KBM-7 (cell line): ENCODE results near the gene MAP4K2.
A peak's percentile ranks its signal among the peaks of the same experiment; 100 is the strongest.

Experiments
- DNase-seq: peaks from one replicate; pipeline ENCODE4 v3.0.0-alpha.2; 2015
- in situ Hi-C: fragments of 300-500 bp; cut with MboI; formaldehyde crosslinking; loops from 2 replicates; pipeline ENCODE4 v1.14.3; 2020; ENCODE audit warnings: low sequenced_read_pairs, low pct_unique_long_range_greater_than_20kb, mixed read lengths

The MAP4K2 gene

GRCh38 chr11:64799256-64799622, 3.8 kb downstream of the MAP4K2 start:
- DNase-seq: no peak
- in situ Hi-C loops: no loop called here

GRCh38 chr11:64796757-64797541, 6.1 kb downstream of the MAP4K2 start:
- no peak for DNase-seq
- in situ Hi-C loops: no loop called here

DNA sequence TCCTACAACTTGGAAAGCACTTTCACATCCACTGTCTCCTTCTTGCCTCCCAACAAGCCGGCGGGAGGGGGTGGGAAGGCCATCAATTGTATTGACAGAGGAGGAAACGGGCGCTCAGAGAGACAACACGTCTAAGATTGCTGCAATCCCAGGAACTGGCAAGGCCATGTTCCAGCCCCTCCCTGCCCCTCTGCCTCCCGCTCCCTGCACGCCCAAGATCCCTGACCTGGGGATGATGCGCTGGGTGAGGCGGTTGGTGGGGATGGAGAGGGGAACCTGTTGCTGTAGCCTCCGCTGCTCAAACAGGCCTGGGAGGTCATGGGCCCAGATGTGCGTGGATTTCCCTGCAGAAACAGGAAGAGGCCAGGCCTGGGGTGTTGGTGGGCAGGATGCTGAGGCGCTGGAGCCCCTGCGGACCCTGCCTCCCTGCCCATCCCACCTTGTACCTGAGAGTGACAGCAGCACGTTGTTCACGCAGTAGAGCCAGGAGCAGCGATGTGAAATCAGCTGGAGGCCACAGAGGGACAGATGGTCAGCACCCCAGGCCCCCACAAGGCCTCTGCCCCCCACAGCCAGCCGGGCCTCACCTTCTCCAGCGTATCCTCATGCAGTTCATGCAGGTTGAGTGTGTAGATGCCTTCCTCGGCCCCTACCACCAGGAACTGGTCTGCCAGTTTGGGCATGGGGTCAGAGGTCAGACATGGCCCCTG, 6.8 kb downstream of the MAP4K2 start:
- DNase-seq: peak; percentile 37
- in situ Hi-C loops: no loop called here

GRCh38 chr11:64794526-64794925, 8.5 kb downstream of the MAP4K2 start:
- no peak for DNase-seq
- in situ Hi-C loops: no loop called here

- no peak for DNase-seq
- in situ Hi-C loops: no loop called here
Measured at GRCh38 chr11:64793271-64794160, 9.5 kb downstream of the MAP4K2 start.

DNA sequence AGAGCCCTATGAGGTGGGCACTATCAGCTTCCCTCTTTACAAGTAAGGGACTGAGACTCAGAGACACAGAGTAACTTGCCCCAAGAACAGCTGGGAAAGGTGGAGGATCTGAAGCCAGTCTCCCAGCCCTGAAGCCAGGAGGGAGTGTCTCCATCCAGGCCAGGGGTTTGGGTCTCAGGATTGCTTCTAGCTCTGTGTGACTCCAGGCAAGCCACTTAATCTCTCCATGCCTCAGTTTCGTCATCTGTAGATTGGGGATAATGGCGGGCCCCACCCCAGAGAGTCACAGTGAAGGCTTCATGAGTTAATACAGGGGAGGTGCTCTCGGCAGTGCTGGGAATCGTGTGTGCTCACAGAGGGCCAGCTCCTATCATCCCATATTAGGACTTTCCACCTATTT, 10.5 kb downstream of the MAP4K2 start:
- DNase-seq: no peak
- in situ Hi-C loops: no loop called here

DNA sequence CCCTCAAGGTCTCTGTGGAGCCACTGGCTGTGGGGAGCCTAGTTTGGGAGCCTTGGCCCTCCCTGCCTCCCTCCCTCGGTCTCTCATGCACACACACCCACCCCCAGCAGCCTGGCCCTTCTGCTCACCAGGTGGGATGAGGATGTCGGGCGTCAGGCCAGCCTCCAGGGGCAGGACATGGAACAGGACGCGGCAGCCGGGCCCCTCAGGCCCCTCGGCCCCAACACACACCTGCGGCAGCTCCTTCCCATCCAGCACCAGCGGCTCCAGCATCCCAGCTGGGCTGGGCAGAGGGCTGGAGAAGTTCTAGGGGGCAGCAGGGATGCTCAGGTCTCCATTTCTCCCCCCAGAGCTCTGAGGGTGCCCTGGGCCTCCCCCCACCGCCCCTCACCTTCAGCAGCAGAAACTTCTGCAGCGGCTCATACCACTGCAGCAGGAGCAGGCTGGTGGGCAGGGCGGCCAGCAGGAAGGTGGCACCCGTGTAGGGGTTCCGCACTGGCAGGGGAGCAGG, 11.2 kb downstream of the MAP4K2 start:
- no peak for DNase-seq

DNA sequence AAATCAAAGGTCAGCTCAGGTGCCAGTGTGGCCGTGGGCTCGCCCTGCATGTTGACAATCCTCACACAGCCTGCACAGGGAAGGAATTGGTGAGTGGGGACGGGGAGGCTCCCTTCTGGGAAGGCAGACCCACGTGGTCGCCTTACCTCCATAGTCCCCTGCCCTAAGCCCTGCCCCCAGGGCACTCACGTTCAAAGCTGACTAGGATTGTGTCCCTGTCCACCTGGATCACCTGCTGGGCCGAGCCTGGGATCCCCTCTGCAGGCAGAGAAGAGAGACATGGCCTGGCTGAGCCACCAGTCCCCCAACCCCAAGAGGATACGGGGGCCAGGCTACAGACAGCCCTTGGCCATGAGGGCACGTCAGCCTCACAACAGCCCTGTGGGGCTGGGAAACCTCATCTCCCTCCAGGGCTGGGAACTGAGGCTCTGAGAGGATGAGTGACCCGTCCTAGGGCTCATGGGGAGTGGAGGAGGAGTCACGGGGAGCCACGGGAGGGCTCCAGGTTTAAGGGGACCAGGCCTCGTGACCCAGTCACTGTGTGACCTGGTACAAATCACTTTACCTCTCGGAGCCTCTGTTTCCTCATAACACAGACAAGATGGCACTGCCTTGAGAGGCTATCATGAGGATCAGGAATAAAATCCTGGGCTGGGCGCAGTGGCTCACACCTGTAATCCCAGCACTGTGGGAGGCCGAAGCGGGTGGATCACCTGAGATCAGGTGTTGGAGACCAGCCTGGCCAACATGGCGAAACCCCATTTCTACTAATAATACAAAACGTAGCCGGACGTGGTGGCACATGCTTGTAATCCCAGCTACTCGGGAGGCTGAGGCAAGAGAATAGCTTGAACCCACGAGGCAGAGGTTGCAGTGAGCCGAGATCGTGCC, 12.6 kb downstream of the MAP4K2 start:
- DNase-seq: no peak

More for the DNA sequence above, 11.2 kb downstream of the MAP4K2 start:
- in situ Hi-C loops: no loop called here

DNA sequence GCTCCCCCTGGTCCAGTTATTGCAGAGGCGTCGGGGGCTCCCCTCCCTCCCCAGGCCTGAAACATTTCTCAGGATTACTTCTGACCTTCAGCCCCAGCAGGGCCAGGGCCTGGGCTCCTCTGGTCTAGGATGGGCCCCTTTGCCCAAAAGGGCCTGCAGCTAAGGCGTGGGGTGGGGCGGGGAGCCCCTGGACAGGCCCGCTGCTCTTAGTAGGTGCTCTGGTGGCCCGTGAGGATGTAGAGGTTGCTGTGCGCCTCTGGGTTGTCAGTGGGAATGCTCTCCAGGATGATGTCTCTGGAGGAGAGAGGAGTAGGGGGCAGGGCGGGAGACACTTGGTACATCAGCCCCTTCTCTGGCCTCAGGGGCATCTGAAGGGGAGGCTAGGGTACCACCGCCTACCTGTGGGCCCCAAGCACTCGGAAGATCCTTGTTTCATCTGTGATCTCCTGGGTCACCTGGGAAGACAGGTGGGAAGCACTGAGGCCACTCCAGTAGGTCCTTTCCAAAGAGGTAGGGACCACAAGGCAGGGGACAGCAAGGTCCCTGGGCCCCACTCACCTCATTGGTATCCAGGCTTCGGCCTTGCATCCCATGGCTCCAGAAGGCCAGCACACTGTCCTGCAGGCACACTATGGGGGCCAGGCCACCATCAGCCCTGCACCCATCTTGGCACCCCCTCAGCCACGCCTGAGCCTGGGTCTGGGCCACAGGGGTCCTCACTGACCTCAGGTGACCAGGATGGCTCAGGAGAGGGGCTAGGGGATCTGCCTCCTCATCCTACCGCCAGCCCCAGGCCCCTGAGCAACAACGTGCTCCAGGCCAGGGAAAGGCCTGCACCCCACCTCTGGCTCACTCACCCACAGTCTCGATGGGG, 13.4 kb downstream of the MAP4K2 start:
- in situ Hi-C loops: no loop called here
- no peak for DNase-seq

More for the DNA sequence above, 12.6 kb downstream of the MAP4K2 start:
- in situ Hi-C loops: no loop called here

DNA sequence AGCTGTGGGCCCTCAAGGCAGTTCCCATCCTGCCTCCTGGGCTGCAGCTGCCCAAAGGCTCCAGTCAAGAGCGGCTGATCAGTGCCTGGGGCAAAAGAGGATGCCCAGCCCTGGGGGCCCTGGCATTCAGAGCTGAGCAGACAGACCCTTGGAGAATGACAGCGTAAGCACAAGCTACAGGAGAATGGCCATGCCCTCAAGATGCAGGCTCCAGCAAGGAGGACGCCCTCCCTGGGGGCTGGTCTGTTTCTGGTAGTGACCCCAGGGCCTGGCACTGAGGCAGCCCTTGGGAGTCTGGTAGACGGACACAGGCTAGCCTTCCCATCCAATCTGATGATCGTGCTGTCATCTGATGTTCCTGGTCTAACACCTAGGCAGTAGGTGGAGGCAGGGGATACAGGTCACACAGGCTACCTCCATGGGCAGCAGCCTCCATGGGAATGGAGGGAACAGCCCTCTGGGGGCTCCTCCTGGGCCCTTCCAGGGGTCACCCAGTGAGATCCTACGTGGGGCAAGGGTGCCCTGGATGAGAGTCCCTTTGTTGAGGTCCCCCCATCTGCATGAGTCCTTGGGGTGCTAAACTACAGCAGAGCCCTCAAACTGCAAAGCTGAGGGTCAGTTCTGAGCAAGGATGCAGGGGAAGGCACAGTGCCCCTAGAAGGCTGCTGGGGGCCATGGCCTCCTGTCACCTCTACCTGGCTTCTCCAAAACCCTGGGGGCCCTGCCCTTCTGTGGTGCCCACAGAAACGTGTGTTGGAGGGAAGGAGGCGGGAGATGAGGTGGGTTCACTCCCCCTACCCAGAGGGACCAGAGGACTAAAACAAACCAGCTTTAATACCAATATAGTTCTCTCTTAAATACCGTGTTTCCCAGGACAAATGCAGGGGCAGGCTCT, 14.4 kb downstream of the MAP4K2 start:
- in situ Hi-C loops: no loop called here
- DNase-seq: no peak

GRCh38 chr11:64787526-64788320, 15.3 kb downstream of the MAP4K2 start:
- DNase-seq: peak; percentile 56

GRCh38 chr11:64786308-64786707, 16.7 kb downstream of the MAP4K2 start:
- DNase-seq: no peak
- in situ Hi-C loops: no loop called here

More at GRCh38 chr11:64787526-64788320, 15.3 kb downstream of the MAP4K2 start:
- in situ Hi-C loops: no loop called here

DNA sequence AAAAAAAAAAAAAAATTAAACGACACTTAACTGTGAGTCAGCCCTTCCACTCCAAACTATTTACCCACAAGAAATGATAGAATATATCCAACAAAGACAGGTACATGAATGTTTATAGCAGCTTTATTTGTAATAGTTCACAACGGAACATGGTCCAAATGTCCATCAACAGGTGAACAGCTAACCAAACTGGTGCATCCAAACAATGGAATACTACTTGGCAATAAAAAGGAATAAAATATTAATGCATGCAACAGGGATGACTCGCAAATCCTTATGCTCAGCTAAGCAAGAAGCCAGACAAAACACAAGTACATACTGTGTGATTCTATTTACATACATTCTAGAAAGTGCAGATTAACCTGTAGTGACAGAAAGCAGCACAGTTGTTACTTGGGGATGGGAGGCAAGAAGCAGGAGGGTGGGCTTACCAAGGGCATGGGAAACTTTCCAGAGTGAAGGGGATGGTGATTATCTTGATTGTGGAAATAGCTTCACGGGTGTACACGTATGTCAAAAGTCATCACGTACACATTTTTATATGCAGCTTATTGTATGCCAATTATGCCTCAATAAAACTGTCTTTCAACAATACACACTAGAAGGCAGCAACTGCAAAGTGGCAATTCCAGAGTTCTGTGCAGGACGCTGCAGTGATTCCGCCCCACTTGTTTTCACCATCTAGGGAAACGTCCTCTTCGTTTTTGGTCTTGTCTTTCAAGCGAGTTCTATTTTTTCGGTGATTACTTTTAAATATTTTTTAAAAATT, 18.0 kb downstream of the MAP4K2 start:
- DNase-seq: no peak
- in situ Hi-C loops: no loop called here

GRCh38 chr11:64778473-64779298, 24.3 kb downstream of the MAP4K2 start, which contains the start of gene SF1:
SF1 (minus strand) TSS chr11:64778542; CDS start chr11:64778392, 150 bp downstream.
- peak; percentile 100 for DNase-seq

DNA sequence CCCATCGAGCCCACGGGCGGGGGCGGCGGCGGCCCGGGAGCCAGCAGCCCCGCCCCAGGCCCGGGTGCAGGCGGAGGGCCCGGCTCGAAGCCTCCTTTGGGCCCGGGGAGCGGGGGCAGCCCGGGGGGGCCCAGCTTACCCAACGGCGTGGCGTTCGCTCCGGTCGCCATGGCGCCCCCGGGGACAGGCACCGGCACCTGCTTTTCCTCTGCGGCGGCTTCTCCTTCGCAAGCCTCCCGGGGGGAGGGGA, 24.9 kb downstream of the MAP4K2 start:
- DNase-seq: no peak
- in situ Hi-C loops: no loop called here

More at GRCh38 chr11:64778473-64779298, 24.3 kb downstream of the MAP4K2 start, which contains the start of gene SF1:
- in situ Hi-C loops: no loop called here
